Measurements from ENCODE around the gene CRY2.
"Not testable (repeated sequence)": the region's sequence is repeated elsewhere in the genome, so short reads cannot be mapped to it uniquely, and the experiment has no call there.

Gene CRY2

DNA sequence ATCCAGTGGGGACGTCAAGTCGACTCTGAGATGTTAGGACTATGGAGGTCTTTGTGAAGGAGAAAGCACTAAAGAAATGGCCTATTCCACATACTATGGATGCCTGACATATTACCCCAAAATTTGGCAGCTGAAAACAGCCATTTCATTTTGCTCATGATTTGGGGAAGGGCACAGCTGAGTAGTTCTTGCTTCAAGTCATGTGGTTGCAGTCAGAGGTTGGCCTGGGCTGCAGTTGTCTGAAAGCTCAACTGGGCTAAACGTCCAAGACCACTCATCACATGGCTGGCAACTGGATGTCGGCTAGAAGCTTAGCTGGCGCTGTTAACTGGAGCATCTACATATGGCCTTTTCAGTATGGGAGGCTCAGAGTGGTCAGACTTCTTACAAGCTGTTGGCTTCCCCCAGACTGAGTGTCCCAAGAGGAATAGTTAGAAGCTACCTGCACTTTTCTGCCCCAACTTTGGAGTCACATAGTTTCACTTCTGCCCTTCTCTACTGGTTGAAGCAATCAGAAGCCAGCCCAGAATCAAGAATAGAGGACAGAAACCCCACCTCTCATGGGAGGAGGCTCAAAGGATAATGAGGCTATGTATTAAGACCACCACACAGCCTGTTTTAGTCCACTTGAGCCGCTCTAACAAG, 28.2 kb upstream of the CRY2 start:
- TF ChIP-seq ZFP3 (CRISPR knock-in tag; IDR thresholded peaks at IDR 0.05) (no peak), ZFP30 (CRISPR knock-in tag; IDR thresholded peaks at IDR 0.05) (no peak), SNAI2 (CRISPR knock-in tag; IDR thresholded peaks at IDR 0.05) (no peak), GLIS3 (CRISPR knock-in tag; IDR thresholded peaks at IDR 0.05) (no peak)
- no peak for ATAC-seq

DNA sequence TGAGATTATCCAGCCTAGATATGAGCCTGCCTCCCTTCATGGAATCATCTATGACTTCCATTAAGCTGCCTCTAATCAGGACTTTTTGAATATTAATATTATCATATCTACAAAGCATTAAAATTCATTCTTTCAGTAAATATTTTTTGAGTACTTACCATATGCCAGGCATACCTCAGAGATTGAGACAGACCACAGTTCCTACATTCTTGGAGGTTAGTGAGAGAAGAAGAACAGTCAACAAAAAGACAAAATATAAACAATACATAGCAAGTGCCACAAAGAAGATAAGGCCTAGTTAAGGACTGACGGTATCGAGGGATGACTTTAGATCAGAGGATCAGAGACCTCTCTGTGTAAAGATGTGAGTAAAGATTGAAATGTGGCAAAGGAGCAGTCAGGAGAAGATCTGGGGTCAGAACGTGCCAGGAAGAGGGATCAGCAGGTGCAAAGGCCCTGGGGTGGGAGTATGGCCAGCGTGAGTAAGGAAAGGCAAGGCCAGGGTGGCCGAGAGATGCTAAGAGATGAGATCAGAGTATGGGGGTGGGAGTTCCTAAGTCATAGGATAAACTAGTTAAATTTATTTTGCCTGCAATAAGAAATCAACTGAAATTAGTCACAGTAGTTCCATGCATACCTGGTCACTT, 26.9 kb upstream of the CRY2 start:
- ATAC-seq: no peak
- TF ChIP-seq ZFP30 (CRISPR knock-in tag; IDR thresholded peaks at IDR 0.05) (no peak), PPARA (CRISPR knock-in tag; IDR thresholded peaks at IDR 0.05; ENCODE audit: borderline replicate concordance) (no peak), ZFP3 (CRISPR knock-in tag; IDR thresholded peaks at IDR 0.05) (no peak), ESRRG (CRISPR knock-in tag; IDR thresholded peaks at IDR 0.05) (no peak), BACH2 (CRISPR knock-in tag; IDR thresholded peaks at IDR 0.05; ENCODE audit: borderline replicate concordance) (no peak), RARB (CRISPR knock-in tag; IDR thresholded peaks at IDR 0.05) (no peak), CSDC2 (CRISPR knock-in tag; IDR thresholded peaks at IDR 0.05) (no peak), GLIS3 (CRISPR knock-in tag; IDR thresholded peaks at IDR 0.05) (no peak), TCF4 (CRISPR knock-in tag; IDR thresholded peaks at IDR 0.05; ENCODE audit: borderline replicate concordance) (no peak), ZC3H10 (CRISPR knock-in tag; IDR thresholded peaks at IDR 0.05) (no peak), ZNF565 (CRISPR knock-in tag; conservative IDR thresholded peaks at IDR 0.05; ENCODE audit: low read depth) (no peak)
- TF ChIP-seq, protein P1, sequence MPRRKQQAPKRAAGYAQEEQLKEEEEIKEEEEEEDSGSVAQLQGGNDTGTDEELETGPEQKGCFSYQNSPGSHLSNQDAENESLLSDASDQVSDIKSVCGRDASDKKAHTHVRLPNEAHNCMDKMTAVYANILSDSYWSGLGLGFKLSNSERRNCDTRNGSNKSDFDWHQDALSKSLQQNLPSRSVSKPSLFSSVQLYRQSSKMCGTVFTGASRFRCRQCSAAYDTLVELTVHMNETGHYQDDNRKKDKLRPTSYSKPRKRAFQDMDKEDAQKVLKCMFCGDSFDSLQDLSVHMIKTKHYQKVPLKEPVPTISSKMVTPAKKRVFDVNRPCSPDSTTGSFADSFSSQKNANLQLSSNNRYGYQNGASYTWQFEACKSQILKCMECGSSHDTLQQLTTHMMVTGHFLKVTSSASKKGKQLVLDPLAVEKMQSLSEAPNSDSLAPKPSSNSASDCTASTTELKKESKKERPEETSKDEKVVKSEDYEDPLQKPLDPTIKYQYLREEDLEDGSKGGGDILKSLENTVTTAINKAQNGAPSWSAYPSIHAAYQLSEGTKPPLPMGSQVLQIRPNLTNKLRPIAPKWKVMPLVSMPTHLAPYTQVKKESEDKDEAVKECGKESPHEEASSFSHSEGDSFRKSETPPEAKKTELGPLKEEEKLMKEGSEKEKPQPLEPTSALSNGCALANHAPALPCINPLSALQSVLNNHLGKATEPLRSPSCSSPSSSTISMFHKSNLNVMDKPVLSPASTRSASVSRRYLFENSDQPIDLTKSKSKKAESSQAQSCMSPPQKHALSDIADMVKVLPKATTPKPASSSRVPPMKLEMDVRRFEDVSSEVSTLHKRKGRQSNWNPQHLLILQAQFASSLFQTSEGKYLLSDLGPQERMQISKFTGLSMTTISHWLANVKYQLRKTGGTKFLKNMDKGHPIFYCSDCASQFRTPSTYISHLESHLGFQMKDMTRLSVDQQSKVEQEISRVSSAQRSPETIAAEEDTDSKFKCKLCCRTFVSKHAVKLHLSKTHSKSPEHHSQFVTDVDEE (CRISPR knock-in tag; IDR thresholded peaks at IDR 0.05): no peak
- TF ChIP-seq, protein P2, sequence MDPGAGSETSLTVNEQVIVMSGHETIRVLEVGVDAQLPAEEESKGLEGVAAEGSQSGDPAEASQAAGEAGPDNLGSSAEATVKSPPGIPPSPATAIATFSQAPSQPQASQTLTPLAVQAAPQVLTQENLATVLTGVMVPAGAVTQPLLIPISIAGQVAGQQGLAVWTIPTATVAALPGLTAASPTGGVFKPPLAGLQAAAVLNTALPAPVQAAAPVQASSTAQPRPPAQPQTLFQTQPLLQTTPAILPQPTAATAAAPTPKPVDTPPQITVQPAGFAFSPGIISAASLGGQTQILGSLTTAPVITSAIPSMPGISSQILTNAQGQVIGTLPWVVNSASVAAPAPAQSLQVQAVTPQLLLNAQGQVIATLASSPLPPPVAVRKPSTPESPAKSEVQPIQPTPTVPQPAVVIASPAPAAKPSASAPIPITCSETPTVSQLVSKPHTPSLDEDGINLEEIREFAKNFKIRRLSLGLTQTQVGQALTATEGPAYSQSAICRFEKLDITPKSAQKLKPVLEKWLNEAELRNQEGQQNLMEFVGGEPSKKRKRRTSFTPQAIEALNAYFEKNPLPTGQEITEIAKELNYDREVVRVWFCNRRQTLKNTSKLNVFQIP (CRISPR knock-in tag; IDR thresholded peaks at IDR 0.05; ENCODE audit: borderline replicate concordance, low read depth): no peak
- TF ChIP-seq, protein P3, sequence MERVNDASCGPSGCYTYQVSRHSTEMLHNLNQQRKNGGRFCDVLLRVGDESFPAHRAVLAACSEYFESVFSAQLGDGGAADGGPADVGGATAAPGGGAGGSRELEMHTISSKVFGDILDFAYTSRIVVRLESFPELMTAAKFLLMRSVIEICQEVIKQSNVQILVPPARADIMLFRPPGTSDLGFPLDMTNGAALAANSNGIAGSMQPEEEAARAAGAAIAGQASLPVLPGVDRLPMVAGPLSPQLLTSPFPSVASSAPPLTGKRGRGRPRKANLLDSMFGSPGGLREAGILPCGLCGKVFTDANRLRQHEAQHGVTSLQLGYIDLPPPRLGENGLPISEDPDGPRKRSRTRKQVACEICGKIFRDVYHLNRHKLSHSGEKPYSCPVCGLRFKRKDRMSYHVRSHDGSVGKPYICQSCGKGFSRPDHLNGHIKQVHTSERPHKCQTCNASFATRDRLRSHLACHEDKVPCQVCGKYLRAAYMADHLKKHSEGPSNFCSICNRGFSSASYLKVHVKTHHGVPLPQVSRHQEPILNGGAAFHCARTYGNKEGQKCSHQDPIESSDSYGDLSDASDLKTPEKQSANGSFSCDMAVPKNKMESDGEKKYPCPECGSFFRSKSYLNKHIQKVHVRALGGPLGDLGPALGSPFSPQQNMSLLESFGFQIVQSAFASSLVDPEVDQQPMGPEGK (CRISPR knock-in tag; IDR thresholded peaks at IDR 0.05; ENCODE audit: borderline replicate concordance): no peak
- TF ChIP-seq, protein P4, sequence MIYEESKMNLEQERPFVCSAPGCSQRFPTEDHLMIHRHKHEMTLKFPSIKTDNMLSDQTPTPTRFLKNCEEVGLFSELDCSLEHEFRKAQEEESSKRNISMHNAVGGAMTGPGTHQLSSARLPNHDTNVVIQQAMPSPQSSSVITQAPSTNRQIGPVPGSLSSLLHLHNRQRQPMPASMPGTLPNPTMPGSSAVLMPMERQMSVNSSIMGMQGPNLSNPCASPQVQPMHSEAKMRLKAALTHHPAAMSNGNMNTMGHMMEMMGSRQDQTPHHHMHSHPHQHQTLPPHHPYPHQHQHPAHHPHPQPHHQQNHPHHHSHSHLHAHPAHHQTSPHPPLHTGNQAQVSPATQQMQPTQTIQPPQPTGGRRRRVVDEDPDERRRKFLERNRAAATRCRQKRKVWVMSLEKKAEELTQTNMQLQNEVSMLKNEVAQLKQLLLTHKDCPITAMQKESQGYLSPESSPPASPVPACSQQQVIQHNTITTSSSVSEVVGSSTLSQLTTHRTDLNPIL (CRISPR knock-in tag; IDR thresholded peaks at IDR 0.05; ENCODE audit: low read depth): no peak

DNA sequence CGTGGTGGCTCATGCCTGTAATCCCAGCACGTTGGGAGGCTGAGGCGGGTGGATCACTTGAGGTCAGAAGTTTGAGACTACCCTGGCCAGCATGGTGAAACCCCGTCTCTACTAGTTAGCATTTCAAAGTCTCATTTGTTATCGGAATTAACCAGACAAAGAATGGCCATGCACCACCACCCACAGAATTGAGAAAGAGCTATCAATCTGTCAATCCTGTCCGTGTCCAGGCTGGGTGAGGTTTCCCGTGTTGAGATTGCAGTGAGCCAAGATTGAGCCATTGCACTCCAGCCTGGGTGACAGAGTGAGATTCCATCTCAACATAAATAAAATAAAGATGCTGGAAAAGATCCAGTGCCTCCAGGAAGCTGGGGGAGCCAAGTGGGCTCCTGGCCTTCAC, 20.8 kb upstream of the CRY2 start:
- ATAC-seq: not testable (repeated sequence)

DNA sequence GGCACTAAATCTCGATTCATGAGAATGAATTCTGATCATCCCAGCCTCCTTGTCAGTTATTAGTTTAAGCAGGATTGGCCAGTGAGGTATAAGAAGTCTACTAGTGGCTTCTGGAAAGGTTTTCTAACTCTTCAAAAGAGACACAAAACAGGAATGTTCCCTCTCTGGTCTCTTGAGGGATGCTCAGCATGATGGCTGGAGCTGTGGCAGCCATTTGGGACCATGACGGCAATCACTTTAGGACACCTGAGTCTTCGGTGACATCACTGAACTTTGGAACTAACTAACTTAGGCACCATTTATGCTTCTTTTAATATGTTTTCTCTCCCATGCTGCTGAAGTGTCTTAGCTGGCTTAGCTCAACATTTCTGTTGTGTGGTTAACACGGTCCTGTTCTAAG, 20.2 kb upstream of the CRY2 start:
- no peak for TF ChIP-seq TCF4 (CRISPR knock-in tag; IDR thresholded peaks at IDR 0.05; ENCODE audit: borderline replicate concordance)
- TF ChIP-seq, protein P4 (CRISPR knock-in tag; IDR thresholded peaks at IDR 0.05; ENCODE audit: low read depth): no peak
- TF ChIP-seq ZNF70 (CRISPR knock-in tag; IDR thresholded peaks at IDR 0.05): no peak
- no peak for TF ChIP-seq GLIS3 (CRISPR knock-in tag; IDR thresholded peaks at IDR 0.05)
- TF ChIP-seq, protein P5, sequence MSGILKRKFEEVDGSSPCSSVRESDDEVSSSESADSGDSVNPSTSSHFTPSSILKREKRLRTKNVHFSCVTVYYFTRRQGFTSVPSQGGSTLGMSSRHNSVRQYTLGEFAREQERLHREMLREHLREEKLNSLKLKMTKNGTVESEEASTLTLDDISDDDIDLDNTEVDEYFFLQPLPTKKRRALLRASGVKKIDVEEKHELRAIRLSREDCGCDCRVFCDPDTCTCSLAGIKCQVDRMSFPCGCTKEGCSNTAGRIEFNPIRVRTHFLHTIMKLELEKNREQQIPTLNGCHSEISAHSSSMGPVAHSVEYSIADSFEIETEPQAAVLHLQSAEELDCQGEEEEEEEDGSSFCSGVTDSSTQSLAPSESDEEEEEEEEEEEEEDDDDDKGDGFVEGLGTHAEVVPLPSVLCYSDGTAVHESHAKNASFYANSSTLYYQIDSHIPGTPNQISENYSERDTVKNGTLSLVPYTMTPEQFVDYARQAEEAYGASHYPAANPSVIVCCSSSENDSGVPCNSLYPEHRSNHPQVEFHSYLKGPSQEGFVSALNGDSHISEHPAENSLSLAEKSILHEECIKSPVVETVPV (CRISPR knock-in tag; IDR thresholded peaks at IDR 0.05): no peak
- TF ChIP-seq SNAI2 (CRISPR knock-in tag; IDR thresholded peaks at IDR 0.05): no peak
- TF ChIP-seq BACH2 (CRISPR knock-in tag; IDR thresholded peaks at IDR 0.05; ENCODE audit: borderline replicate concordance): no peak
- no peak for TF ChIP-seq ARNTL (CRISPR knock-in tag; IDR thresholded peaks at IDR 0.05; ENCODE audit: borderline replicate concordance, low read depth)
- no peak for ATAC-seq

All from SK-N-SH treated with all-trans-retinoic acid at 6 μM for 48 hours (cell line).